GM12878 (cell line): ENCODE measurements around the gene TSPEAR.

Experiments
- BMI1 ChIP-seq: fragments of 450-650 bp; IDR thresholded peaks from 2 replicates; pipeline ENCODE4 v1.6.1; 2016; ENCODE audit warnings: mild to moderate bottlenecking, moderate library complexity, borderline replicate concordance
- CREB1 ChIP-seq: IDR thresholded peaks from 2 replicates; pipeline ENCODE4 v1.6.1; 2012; ENCODE audit warnings: low read depth, mild to moderate bottlenecking, inconsistent platforms
- EED ChIP-seq: sonication (generic); IDR thresholded peaks from 2 replicates; pipeline ENCODE4 v1.6.1; 2016; ENCODE audit warnings: antibody characterized with exemption, low read depth
- EP300 ChIP-seq, 2 experiments: fragments of 150-350 bp in 1 of 2; IDR thresholded peaks; 2 replicates each; pipeline ENCODE4 v1.6.1; 2011 to 2012; ENCODE audit warnings: low read depth in 2 of 2, low read length in 2 of 2, borderline replicate concordance in 1 of 2, improper control_type of control experiment in 1 of 2, inconsistent platforms in 1 of 2; ENCODE audit not compliant: control insufficient read depth in 1 of 2
- ETV6 ChIP-seq, 2 experiments: fragments of 450-650 bp in 1 of 2; IDR thresholded peaks in 1 of 2; conservative IDR thresholded peaks in 1 of 2; 2 replicates each; pipeline ENCODE4 v1.6.1; 2014; ENCODE audit warnings: antibody characterized with exemption in 1 of 2, borderline replicate concordance in 1 of 2, low read depth in 1 of 2, mild to moderate bottlenecking in 1 of 2, moderate library complexity in 1 of 2
- RAD51 ChIP-seq: fragments of 450-650 bp; IDR thresholded peaks from 2 replicates; pipeline ENCODE4 v1.6.1; 2016; ENCODE audit warnings: moderate library complexity, mild to moderate bottlenecking, inconsistent platforms
- SMC3 ChIP-seq: IDR thresholded peaks from 2 replicates; pipeline ENCODE4 v1.6.1; 2011; ENCODE audit warnings: low read length, improper control_type of control experiment, borderline replicate concordance
- SPI1 ChIP-seq: IDR thresholded peaks from 2 replicates; pipeline ENCODE4 v1.6.1; 2011; ENCODE audit warnings: low read depth, mild to moderate bottlenecking, low read length, moderate library complexity, borderline replicate concordance; ENCODE audit not compliant: insufficient read depth
- STAT3 ChIP-seq: IDR thresholded peaks from 2 replicates; pipeline ENCODE4 v1.6.1; 2011; ENCODE audit warnings: low read depth, low read length, improper control_type of control experiment
- TARDBP ChIP-seq: IDR thresholded peaks from 2 replicates; pipeline ENCODE4 v1.6.1; 2016; ENCODE audit warnings: borderline replicate concordance
- ZNF217 ChIP-seq: fragments of 450-650 bp; IDR thresholded peaks from 2 replicates; pipeline ENCODE4 v1.6.1; 2017; ENCODE audit warnings: antibody characterized with exemption, mild to moderate bottlenecking
- TF ChIP-seq, protein P1 (sequence below), 3 experiments: IDR thresholded peaks in 2 of 3; conservative IDR thresholded peaks in 1 of 3; 2 replicates each; pipeline ENCODE4 v1.5.1; 2011; ENCODE audit warnings: low read depth in 3 of 3, low read length in 3 of 3, mild to moderate bottlenecking in 3 of 3, control low read depth in 2 of 3, moderate library complexity in 2 of 3, inconsistent platforms in 1 of 3, mixed read lengths in 1 of 3; ENCODE audit not compliant: control insufficient read depth in 2 of 3, insufficient read depth in 1 of 3; ENCODE audit errors: extremely low read depth in 1 of 3
- TF ChIP-seq, protein P2 (sequence below): IDR thresholded peaks from 2 replicates; pipeline ENCODE4 v1.6.1; 2011; ENCODE audit warnings: low read depth, low read length, improper control_type of control experiment, borderline replicate concordance

DNA sequence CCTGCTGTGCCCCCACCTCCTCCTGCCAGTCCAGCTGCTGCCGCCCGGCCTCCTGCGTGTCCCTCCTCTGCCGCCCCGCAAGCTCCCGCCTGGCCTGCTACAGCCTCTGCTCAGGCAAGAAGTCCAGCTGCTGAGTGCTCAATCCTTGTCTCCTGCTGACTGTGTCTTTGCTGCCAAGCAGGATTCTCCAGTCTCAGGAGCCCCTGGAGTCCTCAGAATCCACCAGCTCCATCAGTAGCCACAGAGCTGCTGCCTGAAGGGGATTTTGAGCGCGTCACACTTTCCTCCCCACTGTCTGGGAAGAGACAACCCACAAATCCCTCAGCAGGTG, 64.2 kb downstream of the TSPEAR start:
- TF ChIP-seq ZNF217 (no peak), SPI1 (no peak), TARDBP (no peak), CREB1 (no peak), EED (no peak), STAT3 (no peak), SMC3 (no peak), RAD51 (no peak), ETV6 (conservative IDR thresholded peaks at IDR 0.05 in 1 of 2, IDR thresholded peaks at IDR 0.05 in 1 of 2; ENCODE audit: borderline replicate concordance in 1 of 2, low read depth in 1 of 2) (no peak), EP300 (IDR thresholded peaks at IDR 0.05; ENCODE audit: borderline replicate concordance in 1 of 2, control insufficient read depth in 1 of 2, low read depth in 2 of 2, low read length in 2 of 2) (no peak), BMI1 (no peak)
- TF ChIP-seq, protein P1, sequence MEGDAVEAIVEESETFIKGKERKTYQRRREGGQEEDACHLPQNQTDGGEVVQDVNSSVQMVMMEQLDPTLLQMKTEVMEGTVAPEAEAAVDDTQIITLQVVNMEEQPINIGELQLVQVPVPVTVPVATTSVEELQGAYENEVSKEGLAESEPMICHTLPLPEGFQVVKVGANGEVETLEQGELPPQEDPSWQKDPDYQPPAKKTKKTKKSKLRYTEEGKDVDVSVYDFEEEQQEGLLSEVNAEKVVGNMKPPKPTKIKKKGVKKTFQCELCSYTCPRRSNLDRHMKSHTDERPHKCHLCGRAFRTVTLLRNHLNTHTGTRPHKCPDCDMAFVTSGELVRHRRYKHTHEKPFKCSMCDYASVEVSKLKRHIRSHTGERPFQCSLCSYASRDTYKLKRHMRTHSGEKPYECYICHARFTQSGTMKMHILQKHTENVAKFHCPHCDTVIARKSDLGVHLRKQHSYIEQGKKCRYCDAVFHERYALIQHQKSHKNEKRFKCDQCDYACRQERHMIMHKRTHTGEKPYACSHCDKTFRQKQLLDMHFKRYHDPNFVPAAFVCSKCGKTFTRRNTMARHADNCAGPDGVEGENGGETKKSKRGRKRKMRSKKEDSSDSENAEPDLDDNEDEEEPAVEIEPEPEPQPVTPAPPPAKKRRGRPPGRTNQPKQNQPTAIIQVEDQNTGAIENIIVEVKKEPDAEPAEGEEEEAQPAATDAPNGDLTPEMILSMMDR (IDR thresholded peaks at IDR 0.05 in 2 of 3, conservative IDR thresholded peaks at IDR 0.05 in 1 of 3; ENCODE audit: control insufficient read depth in 2 of 3, extremely low read depth in 1 of 3, insufficient read depth in 1 of 3, low read depth in 3 of 3, low read length in 3 of 3) = no peak
- TF ChIP-seq, protein P2, sequence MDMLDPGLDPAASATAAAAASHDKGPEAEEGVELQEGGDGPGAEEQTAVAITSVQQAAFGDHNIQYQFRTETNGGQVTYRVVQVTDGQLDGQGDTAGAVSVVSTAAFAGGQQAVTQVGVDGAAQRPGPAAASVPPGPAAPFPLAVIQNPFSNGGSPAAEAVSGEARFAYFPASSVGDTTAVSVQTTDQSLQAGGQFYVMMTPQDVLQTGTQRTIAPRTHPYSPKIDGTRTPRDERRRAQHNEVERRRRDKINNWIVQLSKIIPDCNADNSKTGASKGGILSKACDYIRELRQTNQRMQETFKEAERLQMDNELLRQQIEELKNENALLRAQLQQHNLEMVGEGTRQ = no peak
